T-helper 1 cell (primary cell): ENCODE measurements around the gene RRP8.

Experiments used
- DNase-seq, 5 donors: peaks; one replicate each; pipeline ENCODE4 v3.0.0-alpha.2; 2012 to 2020

Gene RRP8

GRCh38 chr11:6567371-6567745, 36.1 kb downstream of the RRP8 start:
- no peak for DNase-seq

GRCh38 chr11:6566704-6567370, 36.6 kb downstream of the RRP8 start:
- DNase-seq: no peak

GRCh38 chr11:6565988-6566703, 37.3 kb downstream of the RRP8 start:
- no peak for DNase-seq

- no peak for DNase-seq
Observed at GRCh38 chr11:6565325-6565724, 38.1 kb downstream of the RRP8 start.

GRCh38 chr11:6563667-6564066, 39.7 kb downstream of the RRP8 start:
- DNase-seq: no peak

GRCh38 chr11:6563121-6563619, 40.2 kb downstream of the RRP8 start:
- DNase-seq: no peak

GRCh38 chr11:6561288-6561687, 42.1 kb downstream of the RRP8 start:
- DNase-seq: no peak

- no peak for DNase-seq
Observed at GRCh38 chr11:6559369-6559768, 44.0 kb downstream of the RRP8 start.

- DNase-seq: no peak
Observed at GRCh38 chr11:6557761-6558674, 45.4 kb downstream of the RRP8 start.

GRCh38 chr11:6557063-6557462, 46.4 kb downstream of the RRP8 start:
- no peak for DNase-seq

- DNase-seq: no peak
Observed at GRCh38 chr11:6556139-6556949, 47.1 kb downstream of the RRP8 start.

- DNase-seq: no peak
Observed at GRCh38 chr11:6554828-6555706, 48.3 kb downstream of the RRP8 start.

- no peak for DNase-seq
Observed at GRCh38 chr11:6553634-6554033, 49.8 kb downstream of the RRP8 start.

GRCh38 chr11:6548641-6549040, 54.8 kb downstream of the RRP8 start:
- no peak for DNase-seq

GRCh38 chr11:6548121-6548520, 55.3 kb downstream of the RRP8 start:
- no peak for DNase-seq

- no peak for DNase-seq
Observed at GRCh38 chr11:6547177-6547576, 56.2 kb downstream of the RRP8 start.

- DNase-seq: no peak
Observed at GRCh38 chr11:6546735-6547134, 56.7 kb downstream of the RRP8 start.

GRCh38 chr11:6545917-6546605, 57.4 kb downstream of the RRP8 start:
- no peak for DNase-seq
